HEK293 (cell line): Measurements from ENCODE around the gene TRAF3.

ENCODE experiments used
- CTCF ChIA-PET: fragments of 350-600 bp; formaldehyde crosslinking; extraction: SDS; loops from one replicate; lab custom pipeline; 2021; ENCODE audit warnings: antibody characterized with exemption; lab: Yijun Ruan, JAX
- POLR2A ChIA-PET: fragments of 300-600 bp; formaldehyde crosslinking; extraction: SDS; loops from one replicate; lab custom pipeline; 2020; ENCODE audit warnings: antibody characterized with exemption, inconsistent platforms; lab: Yijun Ruan, JAX
- H3K27ac ChIP-seq: fragments of 200-500 bp; sonication (Bioruptor generic); 2 replicates; pipeline ENCODE4 v1.5.1; 2014; ENCODE audit warnings: low read depth, low read length, control low read depth, inconsistent platforms; ENCODE audit errors: extremely low read depth
- H3K36me3 ChIP-seq, 2 experiments: fragments of 200-500 bp in 1 of 2; sonication (Bioruptor generic) in 1 of 2; 1 replicate in 1 of 2; 2 replicates in 1 of 2; pipeline ENCODE4 v1.5.1; 2014 to 2017; ENCODE audit warnings: inconsistent platforms in 2 of 2, low read length in 2 of 2; ENCODE audit not compliant: control insufficient read depth in 2 of 2, insufficient read depth in 1 of 2
- H3K4me1 ChIP-seq: fragments of 200-500 bp; sonication (Bioruptor generic); 2 replicates; pipeline ENCODE4 v1.5.1; 2014; ENCODE audit warnings: mild to moderate bottlenecking, low read length, inconsistent platforms; ENCODE audit not compliant: control insufficient read depth, insufficient read depth
- H3K4me3 ChIP-seq: 2 replicates; pipeline ENCODE4 v1.5.1; 2011; ENCODE audit warnings: low read depth, mild to moderate bottlenecking, control low read depth, low read length, moderate library complexity
- H3K9me3 ChIP-seq: fragments of 200-500 bp; sonication (Bioruptor generic); 2 replicates; pipeline ENCODE4 v1.5.1; 2014; ENCODE audit warnings: low read depth, low read length, inconsistent platforms; ENCODE audit not compliant: control insufficient read depth, insufficient read depth
- FEZF1 ChIP-seq: fragments of 450-650 bp; formaldehyde crosslinking; IDR thresholded peaks from 2 replicates; pipeline ENCODE4 v1.5.1; 2016; ENCODE audit warnings: missing biosample characterization, missing genetic modification characterization
- GFI1B ChIP-seq: fragments of 450-650 bp; formaldehyde crosslinking; IDR thresholded peaks from 2 replicates; pipeline ENCODE4 v1.5.1; 2016; ENCODE audit warnings: missing biosample characterization, missing genetic modification characterization
- GLIS1 ChIP-seq: fragments of 450-650 bp; formaldehyde crosslinking; IDR thresholded peaks from 2 replicates; pipeline ENCODE4 v1.5.1; 2016; ENCODE audit warnings: missing biosample characterization, missing genetic modification characterization
- MYNN ChIP-seq: fragments of 450-650 bp; formaldehyde crosslinking; IDR thresholded peaks from 2 replicates; pipeline ENCODE4 v1.5.1; 2016; ENCODE audit warnings: missing biosample characterization, missing genetic modification characterization, borderline replicate concordance
- PRDM1 ChIP-seq: fragments of 450-650 bp; formaldehyde crosslinking; IDR thresholded peaks from 2 replicates; pipeline ENCODE4; 2016; ENCODE audit warnings: missing biosample characterization, missing genetic modification characterization
- SALL2 ChIP-seq: fragments of 450-650 bp; formaldehyde crosslinking; IDR thresholded peaks from 2 replicates; pipeline ENCODE4 v1.5.0; 2017; ENCODE audit warnings: missing biosample characterization, mild to moderate bottlenecking, missing genetic modification characterization, borderline replicate concordance
- SETDB1 ChIP-seq: IDR thresholded peaks from one replicate; pipeline ENCODE4 v1.6.1; 2017; ENCODE audit warnings: mild to moderate bottlenecking, low read length, moderate library complexity, mixed read lengths; ENCODE audit not compliant: insufficient read length
- YY2 ChIP-seq: fragments of 450-650 bp; formaldehyde crosslinking; IDR thresholded peaks from 2 replicates; pipeline ENCODE4 v1.5.1; 2016; ENCODE audit warnings: missing biosample characterization, missing genetic modification characterization
- ZBTB11 ChIP-seq: fragments of 450-650 bp; formaldehyde crosslinking; conservative IDR thresholded peaks from 2 replicates; pipeline ENCODE4 v1.5.1; 2016; ENCODE audit warnings: low read depth, missing biosample characterization, missing genetic modification characterization
- ZBTB7A ChIP-seq: fragments of 450-650 bp; formaldehyde crosslinking; IDR thresholded peaks from 2 replicates; pipeline ENCODE4 v1.5.1; 2016; ENCODE audit warnings: low read depth, missing biosample characterization, missing genetic modification characterization
- ZFHX2 ChIP-seq: fragments of 450-650 bp; formaldehyde crosslinking; conservative IDR thresholded peaks from 2 replicates; pipeline ENCODE4 v1.5.1; 2016; ENCODE audit warnings: missing biosample characterization, missing genetic modification characterization
- ZFP69B ChIP-seq: fragments of 450-650 bp; formaldehyde crosslinking; IDR thresholded peaks from 2 replicates; pipeline ENCODE4 v1.5.1; 2016; ENCODE audit warnings: missing biosample characterization, missing genetic modification characterization
- ZNF223 ChIP-seq: fragments of 450-650 bp; formaldehyde crosslinking; IDR thresholded peaks from 2 replicates; pipeline ENCODE4 v1.5.1; 2016; ENCODE audit warnings: missing biosample characterization, missing genetic modification characterization
- ZNF292 ChIP-seq: fragments of 450-650 bp; formaldehyde crosslinking; IDR thresholded peaks from 2 replicates; pipeline ENCODE4 v1.5.1; 2016; ENCODE audit warnings: low read depth, missing biosample characterization, missing genetic modification characterization, borderline replicate concordance
- ZNF341 ChIP-seq: fragments of 450-650 bp; formaldehyde crosslinking; IDR thresholded peaks from 2 replicates; pipeline ENCODE4; 2016; ENCODE audit warnings: low read depth, missing biosample characterization, missing genetic modification characterization
- ZNF560 ChIP-seq: fragments of 450-650 bp; formaldehyde crosslinking; IDR thresholded peaks from 2 replicates; pipeline ENCODE4 v1.5.1; 2017; ENCODE audit warnings: missing biosample characterization, missing genetic modification characterization, borderline replicate concordance
- ZNF561 ChIP-seq: fragments of 450-650 bp; IDR thresholded peaks from 2 replicates; pipeline ENCODE4 v1.5.1; 2018; ENCODE audit warnings: missing biosample characterization, missing genetic modification characterization, borderline replicate concordance
- ZNF658 ChIP-seq: fragments of 450-650 bp; formaldehyde crosslinking; IDR thresholded peaks from 2 replicates; pipeline ENCODE4; 2016; ENCODE audit warnings: missing biosample characterization, missing genetic modification characterization
- ZNF747 ChIP-seq: fragments of 450-650 bp; formaldehyde crosslinking; IDR thresholded peaks from 2 replicates; pipeline ENCODE4 v1.5.1; 2016; ENCODE audit warnings: missing biosample characterization, missing genetic modification characterization
- TF ChIP-seq, protein P1 (sequence below): fragments of 450-650 bp; formaldehyde crosslinking; IDR thresholded peaks from 2 replicates; pipeline ENCODE4 v1.5.1; 2016; ENCODE audit warnings: missing biosample characterization, missing genetic modification characterization

The TRAF3 gene

GRCh38 chr14:102931580-102932285 is 154.5 kb downstream of the TRAF3 start:
- no peaks in the 10 kb centered on the region for H3K9me3 ChIP-seq
- no peaks in the 10 kb centered on the region for H3K4me1 ChIP-seq
- TF ChIP-seq ZBTB11 (tag by site-specific recombination): no peak
- TF ChIP-seq ZNF560 (tag by site-specific recombination): no peak
- no peak for TF ChIP-seq YY2 (tag by site-specific recombination)
- no peak for TF ChIP-seq PRDM1 (tag by site-specific recombination)
- TF ChIP-seq ZNF561 (tag by site-specific recombination): no peak
- no peak for TF ChIP-seq ZBTB7A (tag by site-specific recombination)
- no peak for TF ChIP-seq SALL2 (tag by site-specific recombination)
- TF ChIP-seq FEZF1 (tag by site-specific recombination): no peak
- no peak for TF ChIP-seq GLIS1 (tag by site-specific recombination)
- TF ChIP-seq ZNF747 (tag by site-specific recombination): no peak
- TF ChIP-seq ZNF341 (tag by site-specific recombination): no peak
- no peak for TF ChIP-seq ZFP69B (tag by site-specific recombination)
- TF ChIP-seq GFI1B: no peak
- TF ChIP-seq ZNF223 (tag by site-specific recombination): no peak
- no peak for TF ChIP-seq ZNF292 (tag by site-specific recombination)
- no peak for TF ChIP-seq ZFHX2
- TF ChIP-seq SETDB1: no peak
- TF ChIP-seq, protein P1, sequence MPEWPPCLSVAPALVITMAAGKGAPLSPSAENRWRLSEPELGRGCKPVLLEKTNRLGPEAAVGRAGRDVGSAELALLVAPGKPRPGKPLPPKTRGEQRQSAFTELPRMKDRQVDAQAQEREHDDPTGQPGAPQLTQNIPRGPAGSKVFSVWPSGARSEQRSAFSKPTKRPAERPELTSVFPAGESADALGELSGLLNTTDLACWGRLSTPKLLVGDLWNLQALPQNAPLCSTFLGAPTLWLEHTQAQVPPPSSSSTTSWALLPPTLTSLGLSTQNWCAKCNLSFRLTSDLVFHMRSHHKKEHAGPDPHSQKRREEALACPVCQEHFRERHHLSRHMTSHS (tag by site-specific recombination): no peak
- H3K27ac ChIP-seq: no peak overlapping the region
- H3K36me3 ChIP-seq: peaks cover 0 to 22% of the 10 kb centered on the region in 2 experiments; a peak in 2 of 3 replicates
- ChIA-PET POLR2A (no interaction called here), CTCF (interaction anchor here (0.6 kb wide), 2 partner anchors 609 to 1165 kb away, joined by 3 read pairs; no protein-coding TSS in a partner anchor)
- H3K4me3 ChIP-seq: no peak overlapping the region

DNA sequence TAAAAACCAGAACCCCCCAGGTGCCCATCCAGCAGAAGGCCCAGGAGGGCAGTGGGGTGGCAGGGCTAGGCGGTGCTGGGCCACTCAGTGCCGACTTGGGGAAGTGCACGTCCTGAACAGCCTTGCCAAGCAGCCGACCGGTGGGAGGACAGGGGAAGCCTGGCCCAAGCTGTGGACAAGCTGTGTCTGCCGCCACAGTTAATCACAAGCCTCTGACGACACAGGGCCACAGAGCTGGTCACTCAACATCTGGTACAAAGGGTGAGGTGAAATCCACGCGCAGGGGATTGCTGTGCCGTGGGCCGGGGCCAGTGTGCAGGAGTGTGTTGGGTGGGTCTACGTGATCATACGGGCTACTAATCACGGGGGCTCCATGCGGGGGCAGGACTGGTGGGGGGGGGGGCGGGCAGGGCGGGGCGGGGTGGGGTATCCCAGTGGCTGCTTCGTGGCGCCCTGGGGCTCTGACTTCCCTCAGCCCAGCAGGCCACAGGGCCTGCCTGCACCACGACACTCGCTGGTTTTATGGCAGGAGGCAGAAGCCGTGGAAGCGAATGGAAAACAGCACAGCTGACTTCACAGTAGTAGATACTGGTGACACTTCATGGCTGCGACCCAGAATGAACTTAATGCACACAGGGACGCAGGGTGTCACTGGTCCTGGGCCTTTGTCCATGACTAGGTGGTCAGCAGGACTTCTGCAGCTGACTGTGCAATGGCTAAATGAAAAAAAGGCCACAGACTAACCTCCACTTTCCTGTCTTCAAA is 155.4 kb downstream of the TRAF3 start:
- TF ChIP-seq MYNN (tag by site-specific recombination): no peak
- TF ChIP-seq ZNF658 (tag by site-specific recombination): no peak
- ChIA-PET CTCF (interaction anchor here (0.6 kb wide), 1 partner anchor 1164 kb away, joined by 3 read pairs; no protein-coding TSS in a partner anchor), POLR2A (no interaction called here)
- Histone ChIP-seq H3K4me1 (no peaks in the 10 kb centered on the region), H3K36me3 (peaks cover 0 to 29% of the 10 kb centered on the region in 2 experiments; a peak in 2 of 3 replicates), H3K4me3 (no peak overlapping the region), H3K27ac (no peak overlapping the region), H3K9me3 (no peaks in the 10 kb centered on the region)
